ENCODE results near the gene BCL2L14.

- TF ChIP-seq EP300 (IDR thresholded peaks at IDR 0.05) (no peak), CTCF (IDR thresholded peaks at IDR 0.05) (no peak)
Measured at GRCh38 chr12:12088147-12088546, 17.4 kb downstream of the BCL2L14 start.
